Gastroesophageal sphincter (tissue), 4 donors: ENCODE results near the gene TXNL4A. TPM values are rescaled to one million over a fixed set of nuclear protein-coding genes. Genes with fewer than 3 reads are reported as not detected.

ENCODE experiments used
- ATAC-seq: fragments of 150-250 bp; one replicate; pipeline ENCODE4 v1.9.1; 2016; ENCODE audit warnings: mild to moderate bottlenecking, moderate library complexity
- H3K27ac ChIP-seq, 4 donors: fragments of 200-600 bp; sonication (generic) in 3 of 4; 1 replicate in 3 of 4; 2 replicates in 1 of 4; pipeline ENCODE4 v1.5.1; 2016 to 2019
- H3K27me3 ChIP-seq: fragments of 200-600 bp; sonication (generic); one replicate; pipeline ENCODE4 v1.5.1; 2019
- H3K36me3 ChIP-seq, 2 donors: fragments of 200-600 bp; sonication (generic); one replicate each; pipeline ENCODE4 v1.5.1; 2019; ENCODE audit warnings: control low read depth in 1 of 2
- H3K4me1 ChIP-seq, 3 donors: fragments of 200-600 bp; sonication (generic); 1 replicate in 2 of 3; 2 replicates in 1 of 3; pipeline ENCODE4 v1.5.1; 2016 to 2019; ENCODE audit warnings: control low read depth in 2 of 3
- H3K4me3 ChIP-seq, 2 donors: fragments of 200-600 bp; sonication (generic); one replicate each; pipeline ENCODE4 v1.5.1; 2019; ENCODE audit warnings: mild to moderate bottlenecking in 1 of 2, moderate library complexity in 1 of 2
- H3K9me3 ChIP-seq, 3 donors: fragments of 200-600 bp; sonication (generic); one replicate each; pipeline ENCODE4 v1.5.1; 2017 to 2019; ENCODE audit warnings: control low read depth in 2 of 3
- EP300 ChIP-seq: sonication (generic); formaldehyde crosslinking; IDR thresholded peaks from one replicate; pipeline ENCODE4 v1.6.1; 2017; ENCODE audit warnings: antibody characterized with exemption, mild to moderate bottlenecking
- POLR2A ChIP-seq, 2 donors: fragments of 450-650 bp; IDR thresholded peaks; one replicate each; pipeline ENCODE4 v1.6.1; 2017; ENCODE audit warnings: antibody characterized with exemption in 2 of 2, mild to moderate bottlenecking in 2 of 2, moderate library complexity in 1 of 2
- POLR2AphosphoS5 ChIP-seq: sonication (generic); formaldehyde crosslinking; IDR thresholded peaks from one replicate; pipeline ENCODE4 v1.6.1; 2017; ENCODE audit warnings: antibody characterized with exemption
- WGBS, 2 donors: methylation state at CpG; one replicate each; pipeline ENCODE4 v1.1.5; 2018; ENCODE audit warnings: low coverage in 1 of 2; 5-methylcytosine and 5-hydroxymethylcytosine counted together
- total RNA-seq, 4 donors: library from RNA; depleted of rRNA; stranded (reverse); fragments of >200 nt; gene quantifications; one replicate each; pipeline ENCODE4 v1.1.0, GENCODE V29; 2016
- TF ChIP-seq, protein P1 (sequence below), 4 experiments: fragments of 200-600 bp in 2 of 4; fragments of 450-650 bp in 2 of 4; sonication (generic) in 1 of 4; IDR thresholded peaks; one replicate each; pipeline ENCODE4 v1.5.1; 2017 to 2019; ENCODE audit warnings: antibody characterized with exemption in 4 of 4, mild to moderate bottlenecking in 2 of 4, moderate library complexity in 2 of 4

Gene TXNL4A
- total RNA-seq, 4 donors from 2014 or later, result 20.4 to 55.3 (median 39.6) TPM

DNA sequence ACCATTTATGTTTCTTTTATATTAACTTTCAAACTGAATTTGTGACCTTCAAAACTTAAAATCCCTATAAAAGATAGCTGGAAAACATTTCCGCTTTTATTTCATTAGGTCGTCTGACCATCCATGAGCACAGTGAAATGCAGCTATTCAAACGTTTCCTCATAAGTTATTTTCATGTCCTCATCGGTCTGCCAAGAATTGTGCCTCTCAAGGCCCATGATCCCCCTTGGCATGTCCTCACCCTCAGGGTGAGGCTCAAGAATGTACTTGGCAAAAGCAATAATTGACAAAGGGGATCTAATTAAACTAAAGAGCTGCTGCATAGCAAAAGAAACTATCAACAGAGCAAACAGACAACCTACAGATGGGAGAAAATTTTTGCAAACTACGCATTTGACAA lies 49.3 kb downstream of the TXNL4A start:
- Histone ChIP-seq H3K36me3 (peaks cover 0 to 81% of the 10 kb centered on the region in 2 donors), H3K4me1 (peaks cover 0 to 12% (median 2%) of the 10 kb centered on the region in 3 donors), H3K4me3 (no peak overlapping the region), H3K9me3 (peaks cover 0 to 10% (median 0%) of the 10 kb centered on the region in 3 donors), H3K27me3 (no peaks in the 10 kb centered on the region), H3K27ac (peak overlapping the region in 1 of 4 donors; percentile 7)
- ATAC-seq, result no peak
- WGBS, 2 donors, result 20 to 64% methylated on average over 1 to 5 of the region's 5 CpGs
- TF ChIP-seq POLR2A (IDR thresholded peaks at IDR 0.05) (no peak), EP300 (no peak), POLR2AphosphoS5 (no peak)
- TF ChIP-seq, protein P1, sequence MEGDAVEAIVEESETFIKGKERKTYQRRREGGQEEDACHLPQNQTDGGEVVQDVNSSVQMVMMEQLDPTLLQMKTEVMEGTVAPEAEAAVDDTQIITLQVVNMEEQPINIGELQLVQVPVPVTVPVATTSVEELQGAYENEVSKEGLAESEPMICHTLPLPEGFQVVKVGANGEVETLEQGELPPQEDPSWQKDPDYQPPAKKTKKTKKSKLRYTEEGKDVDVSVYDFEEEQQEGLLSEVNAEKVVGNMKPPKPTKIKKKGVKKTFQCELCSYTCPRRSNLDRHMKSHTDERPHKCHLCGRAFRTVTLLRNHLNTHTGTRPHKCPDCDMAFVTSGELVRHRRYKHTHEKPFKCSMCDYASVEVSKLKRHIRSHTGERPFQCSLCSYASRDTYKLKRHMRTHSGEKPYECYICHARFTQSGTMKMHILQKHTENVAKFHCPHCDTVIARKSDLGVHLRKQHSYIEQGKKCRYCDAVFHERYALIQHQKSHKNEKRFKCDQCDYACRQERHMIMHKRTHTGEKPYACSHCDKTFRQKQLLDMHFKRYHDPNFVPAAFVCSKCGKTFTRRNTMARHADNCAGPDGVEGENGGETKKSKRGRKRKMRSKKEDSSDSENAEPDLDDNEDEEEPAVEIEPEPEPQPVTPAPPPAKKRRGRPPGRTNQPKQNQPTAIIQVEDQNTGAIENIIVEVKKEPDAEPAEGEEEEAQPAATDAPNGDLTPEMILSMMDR (IDR thresholded peaks at IDR 0.05), result no peak

DNA sequence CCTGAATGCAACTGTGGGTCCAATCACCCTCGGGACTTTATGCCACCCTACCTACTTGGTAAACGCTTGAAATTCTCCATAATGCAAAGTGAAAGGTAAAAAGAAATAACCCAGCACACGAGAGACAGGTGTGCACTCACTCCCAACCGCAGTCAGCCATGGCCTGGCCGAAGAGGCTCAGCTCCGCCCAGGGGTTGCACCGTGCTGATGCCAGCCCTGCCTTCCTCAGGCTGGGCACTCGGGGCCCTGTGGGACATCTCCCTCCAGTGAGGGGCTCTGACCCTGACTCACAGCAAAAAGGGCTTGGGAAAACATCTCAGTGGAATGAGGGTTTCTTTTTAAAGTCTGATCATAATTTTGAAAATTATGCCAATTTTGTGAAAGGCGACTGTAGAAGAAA lies 50.2 kb downstream of the TXNL4A start:
- ATAC-seq, result no peak
- no peak overlapping the region for H3K4me3 ChIP-seq
- H3K36me3 ChIP-seq, result peaks cover 0 to 83% of the 10 kb centered on the region in 2 donors
- WGBS, 2 donors, result 93% methylated on average over 6 of the region's 9 CpGs; no CpG with 5 or more reads in 1 of the 2 donors
- peaks cover 0 to 6% (median 0%) of the 10 kb centered on the region in 3 donors for H3K4me1 ChIP-seq
- TF ChIP-seq, protein P1 (IDR thresholded peaks at IDR 0.05), result no peak
- TF ChIP-seq POLR2A (IDR thresholded peaks at IDR 0.05) (no peak), POLR2AphosphoS5 (no peak), EP300 (no peak)
- no peaks in the 10 kb centered on the region for H3K27me3 ChIP-seq
- H3K27ac ChIP-seq, result no peak overlapping the region
- H3K9me3 ChIP-seq, result peaks cover 0 to 19% (median 0%) of the 10 kb centered on the region in 3 donors

- Histone ChIP-seq H3K27ac (no peak overlapping the region), H3K36me3 (peaks cover 0 to 77% of the 10 kb centered on the region in 2 donors), H3K9me3 (peaks cover 0 to 28% (median 0%) of the 10 kb centered on the region in 3 donors), H3K4me1 (peaks cover 0 to 6% (median 0%) of the 10 kb centered on the region in 3 donors), H3K27me3 (no peaks in the 10 kb centered on the region), H3K4me3 (no peak overlapping the region)
- no peak for ATAC-seq
- TF ChIP-seq POLR2A (IDR thresholded peaks at IDR 0.05) (no peak), EP300 (no peak), POLR2AphosphoS5 (no peak)
- TF ChIP-seq, protein P1 (IDR thresholded peaks at IDR 0.05), result no peak
- WGBS, 2 donors, result 89 to 93% methylated on average over 13 to 21 of the region's 25 CpGs
Observed at GRCh38 chr18:79937103-79937860, 51.1 kb downstream of the TXNL4A start.

DNA sequence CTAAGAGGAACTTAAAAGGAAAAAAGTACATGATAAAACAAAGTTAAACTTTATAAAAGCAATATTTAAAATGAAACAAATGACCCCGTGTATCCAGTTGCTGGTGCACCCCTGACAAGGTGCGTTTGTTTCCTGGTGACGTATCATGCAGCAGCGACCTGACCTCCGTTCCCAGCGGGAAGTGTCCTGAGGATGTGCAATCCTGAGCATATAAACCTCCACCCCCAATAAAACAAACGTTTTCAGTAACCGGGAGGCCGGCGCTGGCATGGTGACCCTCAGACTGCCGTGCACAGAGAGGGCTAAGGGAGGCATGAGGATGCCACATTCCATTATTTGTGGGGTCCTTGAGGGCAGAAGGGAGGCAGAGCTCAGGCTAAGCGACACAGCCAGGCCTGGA lies 51.7 kb downstream of the TXNL4A start:
- Histone ChIP-seq H3K27me3 (no peaks in the 10 kb centered on the region), H3K4me3 (no peak overlapping the region), H3K27ac (no peak overlapping the region), H3K9me3 (peaks cover 0 to 34% (median 0%) of the 10 kb centered on the region in 3 donors), H3K36me3 (peaks cover 0 to 71% of the 10 kb centered on the region in 2 donors), H3K4me1 (peaks cover 0 to 6% (median 0%) of the 10 kb centered on the region in 3 donors)
- 91% methylated on average over 6 to 11 of the region's 12 CpGs for WGBS, 2 donors
- ATAC-seq, result no peak
- TF ChIP-seq POLR2A (IDR thresholded peaks at IDR 0.05) (no peak), EP300 (no peak)

- H3K4me1 ChIP-seq, result peaks cover 0 to 6% (median 0%) of the 10 kb centered on the region in 3 donors
- no peak for ATAC-seq
- H3K36me3 ChIP-seq, result peaks cover 0 to 64% of the 10 kb centered on the region in 2 donors
- no peak for TF ChIP-seq POLR2AphosphoS5
- peaks cover 0 to 42% (median 0%) of the 10 kb centered on the region in 3 donors for H3K9me3 ChIP-seq
- 97 to 100% methylated on average over 1 to 5 of the region's 6 CpGs for WGBS, 2 donors
- H3K4me3 ChIP-seq, result no peak overlapping the region
- no peaks in the 10 kb centered on the region for H3K27me3 ChIP-seq
- no peak overlapping the region for H3K27ac ChIP-seq
Observed at GRCh38 chr18:79935925-79936324, 52.4 kb downstream of the TXNL4A start.

DNA sequence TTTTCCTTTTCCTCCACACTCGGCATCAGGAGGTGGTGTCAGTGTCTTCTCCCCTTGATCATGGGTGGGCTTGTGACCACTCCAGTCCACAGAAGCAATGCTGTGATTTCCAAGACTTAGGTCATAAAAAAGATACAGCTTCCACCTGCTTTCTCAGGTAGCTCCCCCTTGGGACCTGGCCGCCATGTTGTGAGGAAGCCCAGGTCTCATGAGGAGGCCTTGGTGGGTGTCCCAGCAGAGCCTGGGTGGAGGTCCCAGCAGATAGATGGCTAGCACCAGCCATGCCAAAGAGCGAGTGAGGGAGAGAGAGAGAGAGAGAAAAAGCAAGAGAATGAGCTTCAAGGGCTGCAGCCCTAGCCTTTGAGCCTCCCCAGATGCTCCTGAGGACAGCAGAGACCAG lies 52.9 kb downstream of the TXNL4A start:
- Histone ChIP-seq H3K27ac (no peak overlapping the region), H3K4me1 (peaks cover 0 to 6% (median 0%) of the 10 kb centered on the region in 3 donors), H3K36me3 (peaks cover 0 to 60% of the 10 kb centered on the region in 2 donors), H3K27me3 (no peaks in the 10 kb centered on the region), H3K9me3 (peaks cover 0 to 45% (median 0%) of the 10 kb centered on the region in 3 donors), H3K4me3 (no peak overlapping the region)
- 88% methylated on average over 1 of the region's 3 CpGs; no CpG with 5 or more reads in 1 of the 2 donors for WGBS, 2 donors
- TF ChIP-seq, protein P1 (IDR thresholded peaks at IDR 0.05), result no peak
- no peak for TF ChIP-seq EP300
- TF ChIP-seq POLR2A (IDR thresholded peaks at IDR 0.05), result no peak
- TF ChIP-seq POLR2AphosphoS5, result no peak
- ATAC-seq, result no peak
